ENCODE data around the gene PDHX.

PDHX gene

DNA sequence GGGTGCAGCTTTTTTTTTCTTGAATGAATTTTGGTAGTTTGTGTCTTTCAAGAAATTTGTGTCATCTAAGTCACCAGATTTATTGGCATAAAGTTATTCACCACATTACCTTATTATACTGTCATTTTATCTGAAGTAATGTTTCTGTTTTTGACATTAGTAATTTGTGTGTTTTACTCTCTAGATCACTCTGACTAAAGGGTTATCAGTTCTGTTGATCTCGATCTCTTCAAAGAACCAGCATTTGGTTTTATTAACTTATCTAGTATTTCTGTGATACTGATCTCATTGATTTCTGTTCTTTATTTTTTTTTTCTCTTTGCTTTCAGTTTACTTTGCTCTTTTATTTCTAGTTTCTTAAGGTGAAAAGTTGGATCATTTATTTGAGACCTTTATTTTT lies 55.5 kb downstream of the PDHX start:
- POLR2A ChIA-PET = no interaction called here
- CTCF ChIA-PET = no interaction called here
- DNase-seq (ENCODE audit: extremely low spot score) = no peak
- TF ChIP-seq ELF4 (IDR thresholded peaks at IDR 0.05) (no peak), LEF1 (IDR thresholded peaks at IDR 0.05; ENCODE audit: borderline replicate concordance) (no peak), ZNF384 (IDR thresholded peaks at IDR 0.05) (no peak), TARDBP (IDR thresholded peaks at IDR 0.05) (no peak), SUZ12 (IDR thresholded peaks at IDR 0.05) (no peak), CTBP1 (IDR thresholded peaks at IDR 0.05; ENCODE audit: borderline replicate concordance) (no peak), BHLHE40 (IDR thresholded peaks at IDR 0.05; ENCODE audit: borderline replicate concordance) (no peak), ARNT (IDR thresholded peaks at IDR 0.05) (no peak), HDGF (IDR thresholded peaks at IDR 0.05; ENCODE audit: borderline replicate concordance) (no peak), FOXK2 (IDR thresholded peaks at IDR 0.05) (no peak)

DNA sequence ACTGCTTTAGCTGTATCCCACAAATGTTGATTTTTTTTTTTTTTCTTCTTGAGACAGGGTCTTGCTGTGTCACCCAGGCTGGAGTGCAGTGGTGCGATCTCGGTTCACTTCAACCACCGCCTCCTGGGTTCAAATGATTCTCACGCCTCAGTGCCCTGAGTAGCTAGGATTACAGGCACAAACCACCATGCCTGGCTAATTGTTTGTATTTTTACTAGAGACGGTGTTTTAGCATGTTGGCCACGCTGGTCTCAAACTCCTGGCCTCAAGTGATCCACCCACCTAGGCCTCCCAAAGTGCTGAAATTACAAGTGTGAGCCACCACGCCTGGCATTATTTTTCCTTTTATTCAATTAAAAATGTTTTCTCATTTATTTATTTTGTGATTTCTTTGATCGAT lies 55.9 kb downstream of the PDHX start:
- ChIA-PET CTCF (no interaction called here), POLR2A (no interaction called here)
- TF ChIP-seq L3MBTL2 (conservative IDR thresholded peaks at IDR 0.05) = no peak
- TF ChIP-seq HDGF (IDR thresholded peaks at IDR 0.05; ENCODE audit: borderline replicate concordance) = no peak
- TF ChIP-seq, protein P1, sequence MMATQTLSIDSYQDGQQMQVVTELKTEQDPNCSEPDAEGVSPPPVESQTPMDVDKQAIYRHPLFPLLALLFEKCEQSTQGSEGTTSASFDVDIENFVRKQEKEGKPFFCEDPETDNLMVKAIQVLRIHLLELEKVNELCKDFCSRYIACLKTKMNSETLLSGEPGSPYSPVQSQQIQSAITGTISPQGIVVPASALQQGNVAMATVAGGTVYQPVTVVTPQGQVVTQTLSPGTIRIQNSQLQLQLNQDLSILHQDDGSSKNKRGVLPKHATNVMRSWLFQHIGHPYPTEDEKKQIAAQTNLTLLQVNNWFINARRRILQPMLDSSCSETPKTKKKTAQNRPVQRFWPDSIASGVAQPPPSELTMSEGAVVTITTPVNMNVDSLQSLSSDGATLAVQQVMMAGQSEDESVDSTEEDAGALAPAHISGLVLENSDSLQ (IDR thresholded peaks at IDR 0.05) = no peak
- no peak for TF ChIP-seq SUZ12 (IDR thresholded peaks at IDR 0.05)
- TF ChIP-seq ELF4 (IDR thresholded peaks at IDR 0.05) = no peak
- TF ChIP-seq NFRKB (IDR thresholded peaks at IDR 0.05) = no peak
- no peak for TF ChIP-seq ARNT (IDR thresholded peaks at IDR 0.05)
- TF ChIP-seq BHLHE40 (IDR thresholded peaks at IDR 0.05; ENCODE audit: borderline replicate concordance) = no peak
- no peak for TF ChIP-seq FOXK2 (IDR thresholded peaks at IDR 0.05)
- TF ChIP-seq ZNF384 (IDR thresholded peaks at IDR 0.05) = no peak
- no peak for TF ChIP-seq LEF1 (IDR thresholded peaks at IDR 0.05; ENCODE audit: borderline replicate concordance)
- TF ChIP-seq FOXM1 (IDR thresholded peaks at IDR 0.05; ENCODE audit: borderline replicate concordance) = no peak
- no peak for DNase-seq (ENCODE audit: extremely low spot score)

DNA sequence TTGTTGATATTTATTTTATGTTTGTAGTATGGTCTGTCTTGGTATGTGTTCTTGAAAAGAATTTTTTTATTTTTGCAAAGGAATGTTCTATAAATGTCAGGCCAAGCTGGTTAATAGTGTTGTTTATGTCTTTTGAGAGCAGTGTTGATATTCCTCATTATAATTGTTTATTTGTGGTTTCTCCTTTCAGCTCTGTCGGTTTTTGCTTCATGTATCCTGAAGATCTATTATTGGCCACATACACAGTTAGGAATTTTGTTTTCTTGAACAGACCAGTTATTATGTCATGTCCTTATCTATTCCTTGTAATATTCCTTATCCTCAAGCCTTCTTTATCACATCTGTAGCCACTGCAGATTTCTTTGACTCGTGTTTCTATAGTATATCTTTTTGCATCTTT lies 56.5 kb downstream of the PDHX start:
- DNase-seq (ENCODE audit: extremely low spot score) = no peak
- ChIA-PET POLR2A (no interaction called here), CTCF (no interaction called here)
- TF ChIP-seq ARNT (IDR thresholded peaks at IDR 0.05) = no peak
- TF ChIP-seq, protein P1 (IDR thresholded peaks at IDR 0.05) = no peak
- TF ChIP-seq ELF4 (IDR thresholded peaks at IDR 0.05) = no peak
- TF ChIP-seq L3MBTL2 (conservative IDR thresholded peaks at IDR 0.05) = no peak
- TF ChIP-seq BHLHE40 (IDR thresholded peaks at IDR 0.05; ENCODE audit: borderline replicate concordance) = no peak
- TF ChIP-seq SP1 (IDR thresholded peaks at IDR 0.05) = no peak
- TF ChIP-seq NFRKB (IDR thresholded peaks at IDR 0.05) = no peak
- no peak for TF ChIP-seq SUZ12 (IDR thresholded peaks at IDR 0.05)
- TF ChIP-seq TARDBP (IDR thresholded peaks at IDR 0.05) = no peak
- TF ChIP-seq HDGF (IDR thresholded peaks at IDR 0.05; ENCODE audit: borderline replicate concordance) = no peak
- TF ChIP-seq FOXK2 (IDR thresholded peaks at IDR 0.05) = no peak
- no peak for TF ChIP-seq CTBP1 (IDR thresholded peaks at IDR 0.05; ENCODE audit: borderline replicate concordance)
- TF ChIP-seq FOXA1 (IDR thresholded peaks at IDR 0.05) = no peak
- no peak for TF ChIP-seq LEF1 (IDR thresholded peaks at IDR 0.05; ENCODE audit: borderline replicate concordance)
- TF ChIP-seq ZNF384 (IDR thresholded peaks at IDR 0.05) = no peak
- TF ChIP-seq FOXM1 (IDR thresholded peaks at IDR 0.05; ENCODE audit: borderline replicate concordance) = no peak

DNA sequence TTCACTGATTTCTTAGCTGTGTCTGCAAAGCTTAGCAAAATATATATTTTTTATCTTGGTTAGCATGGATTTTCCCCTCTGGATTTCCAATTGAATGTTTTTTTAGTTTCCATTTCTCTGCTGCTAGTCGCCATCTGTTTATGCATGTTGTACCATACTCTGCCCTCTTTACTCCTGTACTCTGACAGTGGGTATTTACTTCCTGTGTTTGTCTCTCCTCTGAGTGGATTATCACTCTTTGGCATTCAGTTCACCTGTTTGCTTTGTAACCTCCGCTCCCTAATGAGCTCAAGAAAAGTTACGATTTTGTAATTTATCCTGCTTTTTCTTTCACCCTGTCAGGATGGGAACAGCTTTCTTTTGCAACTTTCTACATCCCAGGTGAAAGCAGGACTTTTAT lies 59.1 kb downstream of the PDHX start:
- DNase-seq (ENCODE audit: extremely low spot score) = no peak
- ChIA-PET CTCF (no interaction called here), POLR2A (no interaction called here)
- TF ChIP-seq LEF1 (IDR thresholded peaks at IDR 0.05; ENCODE audit: borderline replicate concordance) (no peak), L3MBTL2 (conservative IDR thresholded peaks at IDR 0.05) (no peak)
- TF ChIP-seq, protein P1 (IDR thresholded peaks at IDR 0.05) = no peak

DNA sequence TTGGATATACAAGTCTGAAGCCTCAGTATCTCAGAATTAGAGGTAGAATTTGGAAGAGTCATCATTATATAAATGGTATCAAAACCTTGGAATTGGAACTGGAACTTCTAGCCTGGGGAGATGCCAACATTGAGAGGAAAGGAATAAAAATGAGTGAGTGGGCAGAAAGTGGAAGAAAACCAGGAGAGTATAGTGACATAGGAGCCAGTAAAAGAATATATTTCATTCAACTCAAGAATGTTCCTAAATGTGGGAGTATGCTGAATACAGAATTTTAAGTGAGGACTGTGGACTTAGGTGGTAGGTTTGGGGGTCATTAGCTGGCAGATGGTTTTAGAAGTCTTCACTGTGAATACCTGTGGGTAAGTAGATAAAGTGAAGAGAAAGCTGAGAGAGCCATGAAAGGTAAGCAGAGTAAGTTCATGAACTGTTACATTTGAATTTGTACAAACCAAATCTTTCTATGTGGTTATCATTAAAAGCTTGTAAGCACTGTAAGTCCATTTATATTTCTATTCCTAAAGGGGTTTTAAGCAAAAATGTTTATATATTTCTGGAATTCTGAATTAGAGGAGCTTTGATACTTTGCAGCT lies 60.2 kb downstream of the PDHX start:
- ChIA-PET POLR2A (no interaction called here), CTCF (no interaction called here)
- TF ChIP-seq NFRKB (IDR thresholded peaks at IDR 0.05) (no peak), TARDBP (IDR thresholded peaks at IDR 0.05) (no peak), ARNT (IDR thresholded peaks at IDR 0.05) (no peak), FOXK2 (IDR thresholded peaks at IDR 0.05) (no peak), BHLHE40 (IDR thresholded peaks at IDR 0.05; ENCODE audit: borderline replicate concordance) (no peak), SUZ12 (IDR thresholded peaks at IDR 0.05) (no peak), CTBP1 (IDR thresholded peaks at IDR 0.05; ENCODE audit: borderline replicate concordance) (no peak)
- TF ChIP-seq, protein P1 (IDR thresholded peaks at IDR 0.05) = no peak
- no peak for DNase-seq (ENCODE audit: extremely low spot score)

DNA sequence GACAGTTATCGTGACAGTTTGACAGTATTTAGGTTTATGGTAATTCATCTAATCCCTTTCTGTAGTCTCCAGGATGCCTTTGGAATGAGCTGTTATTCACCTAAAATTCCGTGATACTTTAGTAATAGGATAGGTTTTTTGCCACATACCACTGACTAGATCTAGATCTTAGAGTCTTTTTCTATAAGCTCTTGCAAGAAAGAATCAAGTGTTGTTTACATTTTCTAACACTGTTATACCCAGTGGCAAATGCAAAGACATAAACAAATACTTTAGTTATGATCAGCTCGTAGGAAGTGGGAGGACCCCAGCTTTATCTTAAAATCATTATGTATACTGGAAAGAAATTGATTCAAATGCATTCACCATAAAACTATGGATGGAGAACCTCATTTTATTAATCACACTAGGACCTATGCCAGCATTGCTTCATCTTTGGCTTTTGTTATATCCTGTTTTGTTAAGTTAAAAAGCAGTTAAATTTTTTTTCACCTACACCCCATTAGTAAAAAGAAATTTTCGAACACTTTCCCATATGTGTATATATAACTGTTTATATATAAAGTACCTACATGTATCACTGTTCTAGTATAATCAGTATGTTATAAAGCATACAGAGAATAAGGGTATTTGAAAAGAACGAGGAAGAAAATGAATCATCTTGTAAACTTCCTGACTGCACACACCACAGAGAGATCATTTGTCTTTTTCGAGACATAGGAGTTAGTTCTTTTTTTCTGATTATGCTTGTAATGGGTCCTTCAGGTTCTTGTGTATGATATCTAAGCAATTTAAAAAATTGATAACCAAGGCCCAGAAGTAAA lies 60.9 kb downstream of the PDHX start:
- DNase-seq (ENCODE audit: extremely low spot score) = no peak
- ChIA-PET POLR2A (no interaction called here), CTCF (no interaction called here)
- no peak for TF ChIP-seq SUZ12 (IDR thresholded peaks at IDR 0.05)
- TF ChIP-seq, protein P1 (IDR thresholded peaks at IDR 0.05) = no peak
- no peak for TF ChIP-seq L3MBTL2 (conservative IDR thresholded peaks at IDR 0.05)
- no peak for TF ChIP-seq LEF1 (IDR thresholded peaks at IDR 0.05; ENCODE audit: borderline replicate concordance)
- TF ChIP-seq HDGF (IDR thresholded peaks at IDR 0.05; ENCODE audit: borderline replicate concordance) = no peak
- no peak for TF ChIP-seq NFRKB (IDR thresholded peaks at IDR 0.05)
- no peak for TF ChIP-seq ZNF384 (IDR thresholded peaks at IDR 0.05)
- no peak for TF ChIP-seq BHLHE40 (IDR thresholded peaks at IDR 0.05; ENCODE audit: borderline replicate concordance)
- TF ChIP-seq ARNT (IDR thresholded peaks at IDR 0.05) = no peak
- TF ChIP-seq ELF4 (IDR thresholded peaks at IDR 0.05) = no peak
- TF ChIP-seq CTBP1 (IDR thresholded peaks at IDR 0.05; ENCODE audit: borderline replicate concordance) = no peak
- no peak for TF ChIP-seq SP1 (IDR thresholded peaks at IDR 0.05)
- no peak for TF ChIP-seq FOXK2 (IDR thresholded peaks at IDR 0.05)
- TF ChIP-seq TARDBP (IDR thresholded peaks at IDR 0.05) = no peak
- no peak for TF ChIP-seq FOXM1 (IDR thresholded peaks at IDR 0.05; ENCODE audit: borderline replicate concordance)
- no peak for TF ChIP-seq FOXA1 (IDR thresholded peaks at IDR 0.05)
